Activated CD8-positive, alpha-beta memory T cell treated with anti-CD3 and anti-CD28 coated beads, Interleukin-2, amount 50 U/mL, for 4 hours (primary cell): ENCODE measurements around the gene PDE1A.

Experiments used
- DNase-seq: peaks from one replicate; pipeline ENCODE4 v3.0.0-alpha.2; 2020

The PDE1A gene

DNA sequence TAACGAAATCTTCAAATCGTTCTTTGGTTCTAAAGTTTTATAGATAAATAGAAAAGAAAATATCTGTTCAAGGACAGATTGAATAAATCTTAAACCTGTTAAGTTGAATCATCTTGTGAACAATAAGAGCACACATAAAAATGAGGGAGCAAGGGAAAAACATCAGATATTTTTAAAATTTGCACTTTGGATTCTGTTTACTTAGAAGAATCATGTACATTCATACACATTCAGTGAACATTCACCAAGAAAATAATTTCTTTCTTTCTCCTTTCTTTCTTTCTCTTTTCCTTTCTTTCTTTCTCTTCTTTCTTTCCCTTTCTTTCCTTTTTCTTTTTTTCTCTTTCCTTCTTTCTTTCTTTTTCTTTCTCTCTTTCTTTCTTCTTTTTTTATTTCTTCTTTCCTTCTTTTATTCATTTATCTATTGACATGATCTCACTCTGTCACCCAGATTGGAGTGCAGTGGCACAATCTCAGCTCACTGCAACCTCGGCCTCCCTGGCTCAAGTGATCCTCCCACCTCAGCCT lies 164.9 kb downstream of the PDE1A start:
- DNase-seq = no peak

DNA sequence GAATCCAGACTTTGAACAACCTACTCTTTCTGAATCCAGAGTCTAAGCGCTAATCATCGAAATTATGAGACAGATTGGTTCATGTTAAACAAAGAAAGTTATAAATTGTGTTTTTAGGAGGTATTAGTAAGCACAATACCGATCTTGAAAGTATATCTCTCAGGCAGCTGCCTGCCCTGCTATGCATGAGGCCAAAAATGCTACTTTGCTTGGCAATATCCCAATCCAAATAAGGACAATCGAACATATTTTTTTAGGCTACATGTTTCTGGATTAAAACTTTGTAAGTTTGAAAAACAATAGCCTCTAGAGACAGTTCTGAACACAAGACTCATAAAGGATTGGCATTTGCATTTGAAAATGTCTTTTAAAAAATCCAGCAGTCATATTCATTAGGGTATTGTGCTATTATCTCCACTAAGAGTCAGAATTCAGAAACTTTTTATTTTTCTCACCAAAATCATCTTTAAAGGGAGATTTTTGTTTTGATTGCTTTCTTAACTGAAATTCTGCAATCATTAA lies 167.1 kb downstream of the PDE1A start:
- DNase-seq = no peak

DNA sequence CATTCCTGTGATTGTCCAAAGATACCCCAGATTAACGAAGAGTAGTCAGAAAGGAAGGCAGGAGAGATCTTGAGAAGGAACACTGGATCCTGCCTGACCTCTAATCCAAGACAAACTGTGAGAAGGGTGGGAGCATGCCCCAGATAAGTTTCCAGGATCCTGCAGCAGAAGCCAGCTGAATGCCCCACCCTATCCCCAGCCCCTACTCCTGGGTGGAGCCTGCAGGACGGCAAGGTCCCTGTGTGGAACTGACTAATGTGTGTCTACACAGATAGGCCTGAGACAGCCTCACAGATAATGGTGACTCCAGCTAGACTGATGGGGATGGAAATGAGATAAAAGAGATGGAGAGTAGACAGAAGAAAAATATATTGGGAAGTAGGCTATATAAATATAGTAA lies 174.3 kb downstream of the PDE1A start:
- no peak for DNase-seq

DNA sequence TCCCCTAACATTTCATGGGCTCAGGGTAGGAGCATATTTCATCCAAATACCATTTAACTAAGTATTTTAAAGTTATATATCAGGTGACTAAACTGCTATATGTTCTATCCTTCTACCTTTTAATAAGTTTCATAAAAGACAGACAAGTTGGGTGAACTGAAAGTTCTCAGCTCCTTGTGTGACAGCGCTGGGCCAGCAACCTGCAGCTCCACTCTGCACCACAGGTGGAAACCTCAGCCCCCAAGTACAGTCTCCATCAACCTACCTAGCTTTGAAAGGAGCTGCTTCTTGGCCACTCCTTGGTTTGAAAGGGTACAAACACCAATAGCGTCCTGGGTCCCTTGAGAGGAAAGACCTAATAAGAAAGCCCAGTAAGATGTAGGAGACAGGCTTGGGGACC lies 177.9 kb downstream of the PDE1A start:
- no peak for DNase-seq

DNA sequence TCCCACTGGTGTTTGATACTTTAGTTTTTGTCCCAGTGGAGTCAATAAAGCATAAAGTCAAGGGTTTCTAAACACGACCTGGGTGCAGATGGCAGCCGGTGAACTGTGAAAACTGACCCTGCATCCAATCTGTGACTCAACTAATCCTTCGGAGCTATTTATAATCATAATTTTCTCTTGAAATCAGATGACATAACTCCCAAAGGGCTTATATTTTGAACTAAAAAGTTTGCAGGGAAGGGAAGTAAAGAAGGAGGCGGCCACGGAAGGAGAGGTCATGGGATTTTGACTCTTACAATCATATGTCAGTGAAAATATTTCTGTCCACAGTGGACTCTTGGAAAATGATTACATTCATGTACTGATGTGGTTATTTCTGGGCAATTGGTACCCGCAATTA lies 178.5 kb downstream of the PDE1A start:
- DNase-seq = no peak

DNA sequence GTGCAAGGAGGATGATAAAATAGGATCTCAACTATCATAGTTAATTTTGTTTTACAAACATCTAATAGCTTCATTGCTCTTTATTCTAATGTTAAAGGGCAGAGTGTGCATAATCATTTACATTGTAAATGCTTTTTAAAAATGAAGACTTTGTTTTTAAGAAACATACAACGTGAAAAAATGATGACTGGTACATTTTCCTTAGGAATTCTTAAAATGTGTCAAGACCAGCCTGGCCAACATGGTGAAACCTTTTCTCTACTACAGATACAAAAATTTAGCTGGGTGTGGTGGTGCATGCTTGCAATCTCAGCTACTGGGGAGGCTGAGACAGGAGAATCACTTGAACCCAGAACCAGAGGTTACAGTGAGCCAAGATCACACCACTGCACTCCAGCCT lies 179.0 kb downstream of the PDE1A start:
- DNase-seq = no peak

DNA sequence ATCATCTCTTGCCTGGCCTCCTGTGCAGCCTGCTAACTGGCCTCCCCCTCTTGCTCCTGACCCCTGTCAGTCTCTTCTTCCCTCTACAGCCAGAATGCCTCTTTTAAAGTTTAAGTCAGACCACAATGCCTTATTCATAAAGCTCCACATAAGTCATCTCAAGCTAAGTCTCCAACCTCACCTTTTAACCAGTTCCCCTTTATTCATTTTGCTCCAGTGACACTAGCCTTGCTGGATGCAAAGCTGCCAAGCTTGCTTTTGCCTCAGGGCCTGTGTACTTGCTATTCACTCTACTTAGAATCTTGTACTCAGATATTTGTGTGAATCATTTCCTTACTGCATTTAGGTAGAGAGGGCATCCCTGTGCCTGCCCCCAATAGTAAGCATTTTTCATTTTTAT lies 180.9 kb downstream of the PDE1A start:
- no peak for DNase-seq

DNA sequence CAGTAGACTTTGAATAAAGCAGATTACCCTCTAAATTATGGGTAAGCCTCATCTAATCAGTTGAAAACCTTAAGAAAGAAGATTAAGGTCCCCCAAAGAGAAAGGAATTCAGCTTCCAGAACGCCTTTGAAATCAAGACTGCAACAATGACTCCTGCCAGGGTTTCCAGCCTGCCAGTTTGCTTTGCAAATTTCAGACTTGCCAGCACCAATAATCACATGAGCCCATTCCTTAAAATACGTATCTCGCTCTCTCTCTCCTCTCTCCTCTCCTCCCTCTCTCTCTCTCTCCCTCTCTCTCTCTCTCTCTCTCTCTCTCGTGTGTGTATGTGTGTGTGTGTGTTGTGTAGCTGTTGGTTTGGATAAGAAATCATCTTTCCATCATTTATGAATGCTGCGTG lies 184.2 kb downstream of the PDE1A start:
- DNase-seq = no peak

DNA sequence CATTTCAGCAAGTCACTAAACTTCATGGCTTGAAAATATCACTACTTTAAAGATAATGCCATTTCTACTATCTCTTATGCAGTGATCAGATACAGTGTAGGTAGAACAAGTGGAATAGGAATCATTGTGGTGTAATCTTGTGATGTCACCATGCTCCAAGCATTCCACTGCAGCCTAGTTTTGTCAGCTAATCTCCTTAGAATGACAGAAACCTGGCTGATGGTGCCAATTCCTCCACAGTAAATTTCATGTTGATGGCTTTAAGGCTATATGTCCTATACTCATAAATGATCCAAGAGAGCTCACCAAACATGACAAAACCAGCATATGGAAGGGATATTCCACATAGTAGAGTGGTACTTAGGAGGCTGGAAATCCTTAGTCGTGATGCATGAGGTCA lies 184.9 kb downstream of the PDE1A start:
- no peak for DNase-seq

DNA sequence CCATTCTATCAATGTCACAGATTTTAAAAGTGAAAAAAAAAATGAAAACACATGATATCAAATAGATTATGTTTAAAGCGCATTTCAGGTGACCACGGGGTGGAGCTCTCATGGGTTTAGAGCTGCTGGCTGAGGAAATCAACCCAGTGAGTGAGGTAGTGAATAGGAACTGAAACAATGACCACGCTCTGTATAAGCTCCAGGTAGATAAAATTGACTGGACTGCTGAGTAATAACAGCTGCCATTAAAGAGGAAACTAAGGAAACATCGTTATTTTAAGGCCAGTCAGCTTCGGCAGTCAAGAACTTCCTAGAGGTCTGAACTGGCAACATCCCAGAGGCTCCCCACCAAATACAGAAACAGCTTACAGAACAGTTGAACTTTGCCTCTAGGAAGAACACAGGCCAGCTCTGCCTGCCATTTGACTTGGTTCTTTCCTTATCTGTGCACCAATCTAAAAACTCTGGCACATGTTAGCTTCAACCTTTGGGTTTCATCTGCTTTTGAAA lies 185.9 kb downstream of the PDE1A start:
- no peak for DNase-seq

DNA sequence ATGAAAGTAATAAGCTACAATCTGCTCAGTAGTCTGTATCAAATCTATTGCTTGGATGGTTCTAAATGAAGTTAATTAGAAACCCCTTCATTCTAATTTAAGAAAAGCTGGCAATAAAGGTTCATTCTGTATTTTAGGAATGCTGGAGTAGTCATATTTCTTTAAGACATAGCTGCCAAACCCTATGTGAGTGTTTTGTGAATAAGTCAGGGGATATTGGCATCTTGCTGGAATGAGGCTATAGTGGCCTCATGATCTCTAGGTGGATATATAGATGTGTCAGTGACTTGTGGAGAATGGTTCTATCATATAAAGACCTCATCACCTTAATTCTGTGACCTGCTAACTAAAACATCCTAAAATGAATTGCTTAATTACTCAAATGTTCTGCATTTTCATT lies 196.3 kb downstream of the PDE1A start:
- no peak for DNase-seq

DNA sequence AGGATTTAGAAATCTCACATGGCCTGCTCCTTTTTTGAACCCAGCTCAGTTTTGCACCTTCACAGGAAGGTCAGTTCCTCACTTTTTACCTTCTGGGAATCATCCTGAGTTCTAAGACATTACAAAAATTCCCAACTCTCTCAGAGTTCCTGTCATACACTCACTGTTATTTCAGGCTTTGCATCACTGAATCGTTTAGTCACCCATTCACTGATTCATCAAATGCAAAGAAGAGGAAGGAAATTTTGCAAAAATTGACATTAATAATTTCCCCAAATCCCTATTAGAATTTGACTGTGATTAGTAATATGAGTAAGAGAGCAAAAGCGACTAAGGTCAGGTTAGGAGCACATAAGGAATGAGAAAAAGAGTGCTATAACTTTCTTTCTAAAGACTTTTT lies 197.5 kb downstream of the PDE1A start:
- no peak for DNase-seq

DNA sequence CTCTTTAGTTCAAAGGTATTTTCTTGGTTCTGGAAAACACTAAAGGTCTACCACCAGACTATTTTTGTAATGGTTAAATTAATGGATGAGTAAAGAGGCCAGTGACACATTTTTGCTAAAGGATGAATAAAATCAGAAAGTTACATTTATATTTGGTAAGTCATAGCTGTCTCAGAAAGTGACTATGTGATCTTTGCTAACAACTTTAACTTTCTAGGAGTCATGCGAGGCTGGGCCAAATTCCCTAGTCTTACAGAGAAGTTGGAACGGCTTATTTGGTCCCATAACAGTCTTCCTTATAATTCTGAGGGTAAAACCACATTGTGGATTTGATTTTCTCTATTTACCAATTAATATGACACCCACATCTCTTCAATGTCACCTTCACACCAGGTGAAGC lies 198.1 kb downstream of the PDE1A start:
- no peak for DNase-seq

DNA sequence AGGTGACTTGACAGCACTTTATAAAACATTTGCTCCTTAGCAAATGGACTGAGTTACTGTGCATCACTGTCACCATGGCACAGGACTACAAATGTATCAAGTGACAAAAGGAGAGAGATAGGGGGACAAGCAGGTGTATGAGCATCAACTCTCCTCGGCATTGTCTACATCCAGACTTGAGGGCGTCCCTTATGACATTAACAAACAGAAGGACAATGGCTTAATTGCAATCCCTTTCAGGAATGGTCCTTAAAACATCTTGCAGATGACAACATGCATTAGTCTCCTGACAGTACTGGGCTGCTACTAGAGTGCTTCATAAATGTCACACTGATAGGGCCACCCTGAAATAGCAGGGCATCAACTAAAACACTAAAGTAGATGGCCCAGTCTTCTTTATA lies 198.8 kb downstream of the PDE1A start:
- no peak for DNase-seq

DNA sequence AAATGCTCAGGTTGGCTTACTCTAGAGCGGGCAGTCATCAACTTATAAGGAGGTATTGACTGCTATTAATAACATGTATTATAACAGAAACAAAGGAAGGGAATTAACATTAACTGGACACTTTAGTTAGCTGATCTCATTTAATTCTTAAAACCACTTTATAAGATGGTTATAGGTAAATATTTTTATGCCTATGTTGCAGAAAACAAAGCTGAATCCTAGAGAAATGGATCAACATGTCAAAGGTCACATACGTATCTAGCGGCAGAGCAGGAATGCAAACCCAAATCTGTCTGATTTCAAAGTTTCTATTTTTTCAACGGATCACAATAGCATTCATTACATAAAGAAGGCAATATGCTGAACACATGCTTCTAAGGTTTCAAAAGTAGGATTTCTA lies 200.0 kb downstream of the PDE1A start:
- DNase-seq = no peak

DNA sequence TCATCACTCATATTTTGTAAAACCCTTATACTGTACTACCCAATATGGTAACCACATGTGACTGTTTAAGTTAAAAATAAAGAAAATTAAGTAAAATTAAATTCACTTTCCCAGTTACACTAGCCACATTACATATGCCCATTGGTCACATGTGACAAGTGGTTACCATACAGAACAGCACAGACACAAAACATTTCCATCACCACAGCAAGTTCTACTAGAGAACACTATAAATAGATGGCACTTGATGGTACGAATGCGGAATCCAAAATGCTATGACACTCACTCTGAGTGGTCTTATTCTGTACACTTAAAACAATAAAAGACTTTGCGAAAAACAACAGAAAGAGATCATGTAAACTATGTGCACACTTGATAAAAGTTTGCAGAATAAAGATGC lies 202.2 kb downstream of the PDE1A start:
- DNase-seq = no peak

DNA sequence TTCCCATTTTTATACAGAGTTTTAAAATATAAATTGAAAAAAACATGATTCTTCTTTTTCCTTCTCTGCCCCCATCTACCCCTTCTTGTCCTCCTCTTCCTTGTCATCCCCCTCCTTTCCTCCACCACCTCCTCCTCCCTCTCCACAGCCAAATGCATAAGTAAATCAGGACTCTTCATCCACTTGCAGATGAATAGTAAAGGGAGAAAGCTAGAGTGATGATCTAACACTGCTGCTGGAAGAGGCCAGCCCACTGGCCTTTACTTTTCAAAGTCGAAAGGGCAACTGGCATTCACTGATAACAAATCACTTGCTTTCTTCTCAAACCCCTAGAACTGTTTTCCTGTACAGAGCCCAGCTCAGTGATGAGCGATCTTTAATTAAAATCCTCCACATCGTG lies 205.8 kb downstream of the PDE1A start:
- DNase-seq = no peak

DNA sequence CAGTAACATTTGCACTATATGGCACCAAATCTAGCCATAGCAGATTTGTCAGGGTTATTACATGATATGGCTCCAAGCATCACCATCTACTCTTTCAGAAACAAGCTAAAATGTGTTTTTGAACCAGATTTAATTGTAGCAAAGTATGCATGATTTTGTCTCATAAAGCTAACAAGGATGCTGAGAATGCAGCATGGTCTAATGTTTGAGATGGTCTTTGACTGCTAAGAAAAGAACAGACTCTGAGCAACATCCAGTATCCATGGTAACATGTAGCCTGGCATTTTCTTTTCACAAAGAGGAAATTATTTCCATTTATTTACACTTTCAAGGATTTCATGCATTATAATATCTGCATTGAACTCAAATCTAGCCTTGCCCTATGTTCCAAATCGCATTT lies 206.5 kb downstream of the PDE1A start:
- DNase-seq = no peak

DNA sequence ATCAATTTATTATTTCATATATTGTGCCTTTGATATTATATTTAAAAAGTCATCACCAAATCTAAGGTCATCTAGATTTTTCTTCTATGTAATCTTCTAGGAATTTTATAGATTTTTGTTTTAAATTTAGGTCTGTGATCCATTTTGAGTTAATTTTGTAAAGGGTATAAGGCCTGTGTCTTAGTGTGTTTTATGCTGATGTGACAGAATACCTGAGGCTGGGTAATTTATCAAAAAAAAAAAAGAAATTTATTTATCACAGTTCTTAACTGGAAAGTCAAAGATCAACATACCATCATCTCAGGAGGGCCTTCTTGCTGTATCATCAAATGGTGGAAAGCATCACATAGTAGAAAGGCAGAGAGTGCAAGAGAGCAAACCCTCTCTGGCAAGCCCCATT lies 216.2 kb downstream of the PDE1A start:
- no peak for DNase-seq

DNA sequence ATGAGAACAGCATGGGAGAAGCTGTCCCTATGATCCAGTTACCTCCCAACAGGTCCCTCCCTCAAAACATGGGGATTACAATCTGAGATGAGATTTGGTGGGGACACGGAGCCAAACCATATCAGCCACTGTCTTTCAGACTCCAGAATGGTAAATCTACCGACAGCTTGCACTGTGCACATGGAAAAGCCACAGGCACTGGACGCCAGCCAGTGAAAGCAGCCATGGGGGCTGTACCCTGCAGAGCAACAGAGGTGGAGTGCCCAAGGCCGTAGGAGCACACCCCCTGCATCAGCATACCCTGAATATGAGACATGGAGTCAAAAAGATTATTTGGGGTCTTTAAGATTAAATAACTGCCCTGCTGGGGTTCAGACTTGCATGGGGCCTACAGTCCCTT lies 218.4 kb downstream of the PDE1A start:
- no peak for DNase-seq

DNA sequence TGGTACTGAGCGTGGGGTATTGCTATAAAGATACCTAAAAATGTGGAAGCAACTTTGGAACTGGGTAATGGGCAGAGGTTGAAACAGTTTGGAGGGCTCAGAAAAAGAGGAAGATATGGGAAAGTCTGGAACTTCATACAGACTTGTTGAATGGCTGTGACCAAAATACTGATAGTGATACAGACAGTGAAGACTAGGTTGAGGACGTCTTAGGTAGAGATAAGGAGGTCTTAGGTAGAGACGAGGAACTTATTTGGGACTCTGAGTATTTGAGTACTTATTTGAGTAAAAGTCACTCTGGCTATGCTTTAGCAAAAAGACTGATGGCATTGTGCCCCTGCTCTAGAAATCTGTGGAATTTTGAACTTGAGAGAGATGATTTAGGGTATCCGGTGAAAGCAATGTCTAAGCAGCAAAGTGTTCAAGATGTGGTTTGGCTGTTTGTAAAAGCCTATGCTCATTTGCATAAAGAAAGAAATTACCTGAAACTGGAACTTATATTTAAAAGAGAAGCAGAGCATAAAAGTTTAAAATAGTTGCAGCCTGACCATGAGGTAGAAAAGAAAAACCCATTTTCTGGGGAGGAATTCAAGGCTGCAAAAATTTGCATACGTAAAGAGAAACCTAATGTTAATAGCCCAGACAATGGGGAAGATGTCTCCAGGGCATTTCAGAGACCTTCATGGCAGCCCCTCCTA lies 219.6 kb downstream of the PDE1A start:
- DNase-seq = no peak

DNA sequence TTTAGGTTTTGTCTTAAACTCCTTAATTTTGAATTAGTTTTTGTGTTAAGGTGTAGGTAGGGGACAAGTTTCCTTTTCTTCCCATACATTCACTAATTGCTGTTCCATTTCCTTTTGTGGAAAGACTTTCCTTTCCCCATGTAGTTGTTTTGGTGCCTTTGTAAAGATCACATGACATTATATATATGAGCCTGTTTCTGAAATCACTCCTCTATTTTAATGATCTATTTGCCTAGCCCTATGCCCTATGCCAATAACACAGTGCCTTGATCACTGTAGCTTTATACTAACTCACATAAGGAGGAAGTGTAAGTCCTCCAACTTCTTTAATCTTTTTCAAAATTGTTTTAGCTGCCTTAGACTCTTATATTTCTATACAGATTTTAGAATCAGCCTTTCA lies 229.3 kb downstream of the PDE1A start:
- DNase-seq = no peak

DNA sequence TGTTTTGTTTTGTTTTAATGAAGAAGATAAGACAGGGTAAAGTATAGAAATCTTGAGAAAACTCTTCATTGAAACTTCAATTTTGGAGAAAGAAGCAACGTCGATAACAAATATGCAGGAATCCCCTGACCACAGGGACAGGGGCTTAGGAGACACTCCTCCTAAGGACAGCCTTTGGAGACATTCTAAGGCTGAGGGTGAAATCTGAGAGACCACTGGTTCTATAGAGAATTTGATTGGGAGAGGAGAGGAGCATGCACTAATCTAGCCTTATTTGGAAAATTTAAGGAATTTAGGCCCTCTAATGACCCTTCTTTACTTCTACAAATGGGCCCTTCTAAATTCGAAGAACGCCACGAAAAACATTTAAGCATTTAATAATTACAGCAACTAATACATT lies 233.5 kb downstream of the PDE1A start:
- DNase-seq = no peak

DNA sequence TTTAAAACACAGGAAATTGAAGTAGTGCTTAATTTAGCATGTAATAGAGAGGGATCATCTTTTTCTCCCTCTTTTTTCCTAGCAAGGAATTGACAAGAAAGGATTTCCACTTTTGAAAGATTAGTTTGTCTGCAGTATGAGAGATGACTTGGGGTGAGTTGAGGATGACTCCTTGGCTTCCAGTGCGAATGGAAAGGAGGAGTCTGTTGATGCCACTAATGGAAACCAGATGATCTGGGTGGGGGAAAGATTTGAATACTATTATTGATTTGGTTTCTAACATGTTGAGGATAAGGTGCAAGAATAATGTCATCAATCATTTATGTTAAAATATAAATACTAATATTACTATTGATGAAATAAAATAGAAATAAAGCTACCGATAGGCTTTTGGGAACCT lies 235.8 kb downstream of the PDE1A start:
- no peak for DNase-seq

DNA sequence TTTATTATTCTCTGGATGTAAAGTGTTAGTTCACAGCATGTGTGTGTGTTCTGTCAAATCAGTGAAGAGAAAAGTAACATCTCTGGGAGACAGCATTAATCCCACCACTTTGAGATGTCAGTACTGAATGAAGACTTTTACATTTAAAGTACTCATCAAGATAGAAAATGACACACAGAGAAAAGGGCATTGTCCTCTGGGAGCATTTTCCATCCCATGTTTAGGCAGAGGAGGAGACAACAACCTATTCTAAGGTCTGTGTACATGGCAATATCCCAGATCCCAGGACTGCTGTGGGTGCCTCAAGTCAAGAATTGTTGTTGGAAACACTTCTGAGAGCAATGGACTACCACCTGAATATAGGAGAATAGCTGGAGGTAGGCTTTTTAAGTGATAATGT lies 239.7 kb downstream of the PDE1A start:
- no peak for DNase-seq
